Measurements from ENCODE around the gene DDX56. TPM values are rescaled to one million over a fixed set of nuclear protein-coding genes. Genes with fewer than 3 reads are reported as not detected.
"Not testable (repeated sequence)": the region's sequence is repeated elsewhere in the genome, so short reads cannot be mapped to it uniquely, and the experiment has no call there.

DDX56 gene
- total RNA-seq, 1 experiment from 2014 or later: 147 TPM

GRCh38 chr7:44562622-44562962 is 11.1 kb downstream of the DDX56 start:
- not testable (repeated sequence) for DNase-seq (ENCODE audit: low spot score)

GRCh38 chr7:44561962-44562621 is 11.6 kb downstream of the DDX56 start:
- peak; percentile 77 for DNase-seq (ENCODE audit: low spot score)

GRCh38 chr7:44561481-44561880 is 12.2 kb downstream of the DDX56 start:
- DNase-seq (ENCODE audit: low spot score): no peak

GRCh38 chr7:44559485-44559884 is 14.2 kb downstream of the DDX56 start:
- DNase-seq (ENCODE audit: low spot score): no peak

- DNase-seq (ENCODE audit: low spot score): no peak
These were observed 16.2 kb downstream of the DDX56 start for GRCh38 chr7:44557485-44557884.

GRCh38 chr7:44555350-44555749 is 18.4 kb downstream of the DDX56 start:
- DNase-seq (ENCODE audit: low spot score): no peak

GRCh38 chr7:44552473-44553005 is 21.2 kb downstream of the DDX56 start:
- not testable (repeated sequence) for DNase-seq (ENCODE audit: low spot score)

- no peak for DNase-seq (ENCODE audit: low spot score)
These were observed 24.3 kb downstream of the DDX56 start for GRCh38 chr7:44549457-44549856.

GRCh38 chr7:44548893-44549292 is 24.8 kb downstream of the DDX56 start:
- DNase-seq (ENCODE audit: low spot score): no peak

- DNase-seq (ENCODE audit: low spot score): no peak
These were observed 26.0 kb downstream of the DDX56 start for GRCh38 chr7:44547536-44548231.

GRCh38 chr7:44541876-44542610 is 31.7 kb downstream of the DDX56 start:
- no peak for DNase-seq (ENCODE audit: low spot score)

- no peak for DNase-seq (ENCODE audit: low spot score)
These were observed 32.5 kb downstream of the DDX56 start, which contains the start of gene NPC1L1 for GRCh38 chr7:44541028-44541869. TSS of gene NPC1L1 (minus strand) at chr7:44541330. CDS start at chr7:44541259, 71 bp downstream.

- DNase-seq (ENCODE audit: low spot score): no peak
These were observed 33.1 kb downstream of the DDX56 start for GRCh38 chr7:44540592-44541027.

- DNase-seq (ENCODE audit: low spot score): no peak
These were observed 33.8 kb downstream of the DDX56 start for GRCh38 chr7:44539669-44540506.

- DNase-seq (ENCODE audit: low spot score): no peak
These were observed 34.7 kb downstream of the DDX56 start for GRCh38 chr7:44538798-44539668.

- no peak for DNase-seq (ENCODE audit: low spot score)
These were observed 35.5 kb downstream of the DDX56 start for GRCh38 chr7:44538093-44538797.

- no peak for DNase-seq (ENCODE audit: low spot score)
These were observed 36.3 kb downstream of the DDX56 start for GRCh38 chr7:44537442-44537841.

GRCh38 chr7:44536090-44536489 is 37.6 kb downstream of the DDX56 start:
- no peak for DNase-seq (ENCODE audit: low spot score)

All from HT-29 (cell line).